Measurements from ENCODE around the gene CTNNBL1. TPM values are rescaled to one million over a fixed set of nuclear protein-coding genes. Genes with fewer than 3 reads are reported as not detected.

Gene CTNNBL1
- total RNA-seq, 1 donor from 2014 or later: 87.7 TPM

GRCh38 chr20:37741055-37741454, 47.2 kb downstream of the CTNNBL1 start:
- Mint-ChIP-seq H3K9me3 (no peaks in the 10 kb centered on the region), H3K4me3 (no peak overlapping the region), H3K4me1 (peaks cover 7% of the 10 kb centered on the region), H3K27ac (ENCODE audit: unreplicated experiment) (no peak overlapping the region), H3K36me3 (ENCODE audit: low read depth) (peaks cover 10% of the 10 kb centered on the region), H3K27me3 (ENCODE audit: low read depth) (no peaks in the 10 kb centered on the region)
- TF ChIP-seq CTCF (conservative IDR thresholded peaks at IDR 0.05): no peak
- no peak for DNase-seq (ENCODE audit: low read depth, low spot score)

GRCh38 chr20:37741570-37741969, 47.7 kb downstream of the CTNNBL1 start:
- Mint-ChIP-seq H3K4me1 (peaks cover 7% of the 10 kb centered on the region), H3K27me3 (ENCODE audit: low read depth) (no peaks in the 10 kb centered on the region), H3K27ac (ENCODE audit: unreplicated experiment) (no peak overlapping the region), H3K9me3 (no peaks in the 10 kb centered on the region), H3K4me3 (no peak overlapping the region), H3K36me3 (ENCODE audit: low read depth) (peaks cover 10% of the 10 kb centered on the region)
- DNase-seq (ENCODE audit: low read depth, low spot score): no peak
- TF ChIP-seq CTCF (conservative IDR thresholded peaks at IDR 0.05): no peak

- H3K27ac Mint-ChIP-seq (ENCODE audit: unreplicated experiment): no peak overlapping the region
- peaks cover 10% of the 10 kb centered on the region for H3K36me3 Mint-ChIP-seq (ENCODE audit: low read depth)
- no peak overlapping the region for H3K4me3 Mint-ChIP-seq
- H3K4me1 Mint-ChIP-seq: peaks cover 7% of the 10 kb centered on the region
- no peak for TF ChIP-seq CTCF (conservative IDR thresholded peaks at IDR 0.05)
- no peaks in the 10 kb centered on the region for H3K27me3 Mint-ChIP-seq (ENCODE audit: low read depth)
- H3K9me3 Mint-ChIP-seq: no peaks in the 10 kb centered on the region
- DNase-seq (ENCODE audit: low read depth, low spot score): no peak
Measured at GRCh38 chr20:37742131-37742530, 48.3 kb downstream of the CTNNBL1 start.

GRCh38 chr20:37744347-37744746, 50.5 kb downstream of the CTNNBL1 start:
- H3K27me3 Mint-ChIP-seq (ENCODE audit: low read depth): no peaks in the 10 kb centered on the region
- H3K9me3 Mint-ChIP-seq: no peaks in the 10 kb centered on the region
- H3K27ac Mint-ChIP-seq (ENCODE audit: unreplicated experiment): no peak overlapping the region
- DNase-seq (ENCODE audit: low read depth, low spot score): no peak
- TF ChIP-seq CTCF (conservative IDR thresholded peaks at IDR 0.05): no peak
- H3K36me3 Mint-ChIP-seq (ENCODE audit: low read depth): peaks cover 6% of the 10 kb centered on the region
- H3K4me1 Mint-ChIP-seq: peaks cover 7% of the 10 kb centered on the region
- H3K4me3 Mint-ChIP-seq: no peak overlapping the region

GRCh38 chr20:37745553-37745952, 51.7 kb downstream of the CTNNBL1 start:
- DNase-seq (ENCODE audit: low read depth, low spot score): no peak
- peaks cover 7% of the 10 kb centered on the region for H3K4me1 Mint-ChIP-seq
- no peak overlapping the region for H3K27ac Mint-ChIP-seq (ENCODE audit: unreplicated experiment)
- no peaks in the 10 kb centered on the region for H3K27me3 Mint-ChIP-seq (ENCODE audit: low read depth)
- no peaks in the 10 kb centered on the region for H3K9me3 Mint-ChIP-seq
- TF ChIP-seq CTCF (conservative IDR thresholded peaks at IDR 0.05): no peak
- peaks cover 4% of the 10 kb centered on the region for H3K36me3 Mint-ChIP-seq (ENCODE audit: low read depth)
- H3K4me3 Mint-ChIP-seq: no peak overlapping the region

GRCh38 chr20:37748015-37748414, 54.2 kb downstream of the CTNNBL1 start:
- Mint-ChIP-seq H3K27ac (ENCODE audit: unreplicated experiment) (no peak overlapping the region), H3K4me3 (no peak overlapping the region), H3K4me1 (peaks cover 7% of the 10 kb centered on the region), H3K36me3 (ENCODE audit: low read depth) (peaks cover 4% of the 10 kb centered on the region), H3K27me3 (ENCODE audit: low read depth) (no peaks in the 10 kb centered on the region), H3K9me3 (no peaks in the 10 kb centered on the region)
- DNase-seq (ENCODE audit: low read depth, low spot score): no peak
- TF ChIP-seq CTCF (conservative IDR thresholded peaks at IDR 0.05): no peak
